Medulla oblongata (tissue), 1 donor: ENCODE data around the gene MESP2.

ENCODE experiments used
- DNase-seq: peaks from one replicate; pipeline ENCODE4 v3.0.0-alpha.2; 2015; ENCODE audit errors: extremely low spot score

MESP2 gene, protein sequence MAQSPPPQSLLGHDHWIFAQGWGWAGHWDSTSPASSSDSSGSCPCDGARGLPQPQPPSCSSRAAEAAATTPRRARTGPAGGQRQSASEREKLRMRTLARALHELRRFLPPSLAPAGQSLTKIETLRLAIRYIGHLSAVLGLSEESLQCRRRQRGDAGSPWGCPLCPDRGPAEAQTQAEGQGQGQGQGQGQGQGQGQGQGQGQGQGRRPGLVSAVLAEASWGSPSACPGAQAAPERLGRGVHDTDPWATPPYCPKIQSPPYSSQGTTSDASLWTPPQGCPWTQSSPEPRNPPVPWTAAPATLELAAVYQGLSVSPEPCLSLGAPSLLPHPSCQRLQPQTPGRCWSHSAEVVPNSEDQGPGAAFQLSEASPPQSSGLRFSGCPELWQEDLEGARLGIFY

DNA sequence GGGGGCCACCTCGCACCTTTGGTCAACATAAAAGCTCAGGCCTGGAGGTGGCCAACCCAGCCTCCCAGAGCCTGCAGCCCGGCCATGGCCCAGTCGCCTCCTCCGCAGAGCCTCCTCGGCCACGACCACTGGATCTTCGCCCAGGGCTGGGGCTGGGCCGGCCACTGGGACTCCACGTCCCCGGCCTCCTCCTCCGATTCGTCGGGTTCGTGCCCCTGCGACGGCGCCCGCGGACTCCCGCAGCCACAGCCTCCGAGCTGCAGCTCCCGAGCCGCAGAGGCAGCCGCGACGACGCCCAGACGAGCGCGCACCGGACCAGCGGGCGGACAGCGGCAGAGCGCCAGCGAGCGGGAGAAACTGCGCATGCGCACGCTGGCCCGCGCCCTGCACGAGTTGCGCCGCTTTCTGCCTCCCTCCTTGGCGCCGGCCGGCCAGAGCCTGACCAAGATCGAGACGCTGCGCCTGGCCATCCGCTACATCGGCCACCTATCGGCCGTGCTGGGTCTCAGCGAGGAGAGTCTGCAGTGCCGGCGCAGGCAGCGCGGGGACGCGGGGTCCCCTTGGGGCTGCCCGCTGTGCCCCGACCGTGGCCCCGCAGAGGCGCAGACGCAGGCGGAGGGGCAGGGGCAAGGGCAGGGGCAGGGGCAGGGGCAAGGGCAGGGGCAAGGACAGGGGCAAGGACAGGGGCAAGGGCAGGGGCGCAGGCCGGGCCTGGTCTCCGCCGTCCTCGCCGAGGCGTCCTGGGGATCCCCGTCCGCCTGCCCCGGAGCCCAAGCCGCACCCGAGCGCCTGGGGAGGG, at the start of gene MESP2:
TSS of gene MESP2 (plus strand) at position 59 of the 799 bp plus-strand sequence. CDS start at position 85, 26 bp downstream.
- peak; percentile 71 for DNase-seq

- no peak for DNase-seq
Measured at GRCh38 chr15:89728254-89728653, 47.9 kb upstream of the MESP2 start.

DNA sequence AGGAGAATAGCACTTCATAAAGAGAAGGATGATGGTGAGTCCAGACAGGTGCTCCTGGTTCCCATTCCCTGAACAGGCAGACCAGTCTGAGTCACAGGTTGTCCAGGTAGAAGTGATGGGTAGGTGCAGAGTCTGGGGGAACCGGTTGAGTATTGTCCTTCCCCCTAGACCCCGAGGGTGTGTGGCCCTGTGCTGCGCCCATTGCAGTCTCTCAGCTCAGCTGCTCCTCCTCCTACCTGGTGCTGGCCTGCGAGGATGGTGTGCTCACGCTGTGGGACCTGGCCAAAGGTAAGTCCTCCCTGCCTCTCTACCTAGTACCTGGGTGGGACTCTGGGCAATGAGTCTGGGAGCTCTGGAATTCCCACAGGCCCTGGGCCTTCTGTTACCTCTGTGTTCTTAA, 44.9 kb upstream of the MESP2 start:
- DNase-seq, result no peak

DNA sequence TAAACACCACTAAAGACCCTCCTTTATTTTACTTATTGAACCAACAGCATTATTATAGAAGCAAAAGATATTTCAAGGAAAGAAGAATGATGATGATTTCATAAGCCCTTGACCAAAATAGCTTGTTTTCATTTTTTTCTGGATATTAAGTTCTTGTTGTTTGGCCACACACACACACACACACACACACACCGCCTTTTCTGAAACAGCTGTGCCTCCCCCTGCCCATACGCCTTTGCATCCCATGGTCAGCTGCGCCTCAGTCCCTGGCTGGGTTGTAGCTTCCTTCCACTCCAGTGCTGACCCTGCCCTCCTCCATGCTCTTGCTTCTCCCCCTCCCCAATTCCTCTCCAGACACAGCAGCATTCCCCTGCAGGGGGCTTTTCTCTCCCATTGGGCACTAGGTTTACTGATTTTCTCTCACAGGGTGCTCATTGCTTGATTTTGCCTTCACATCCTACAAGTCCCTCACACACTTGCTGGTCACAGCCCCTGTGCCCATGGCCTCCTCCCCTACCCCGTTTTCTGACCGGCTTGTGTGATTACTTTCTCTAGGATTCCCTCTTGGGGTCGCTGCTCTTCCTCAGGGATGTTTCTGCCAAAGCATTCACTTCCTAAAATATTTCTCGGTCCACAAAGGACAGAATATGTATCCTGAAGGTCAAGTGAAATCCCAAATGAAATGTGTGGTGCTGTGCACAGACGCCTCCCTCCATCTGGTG, 43.5 kb upstream of the MESP2 start:
- DNase-seq, result no peak

GRCh38 chr15:89735773-89736172, 40.4 kb upstream of the MESP2 start:
- no peak for DNase-seq

- DNase-seq, result peak; percentile 83
Measured at GRCh38 chr15:89740137-89740536, 36.0 kb upstream of the MESP2 start.

DNA sequence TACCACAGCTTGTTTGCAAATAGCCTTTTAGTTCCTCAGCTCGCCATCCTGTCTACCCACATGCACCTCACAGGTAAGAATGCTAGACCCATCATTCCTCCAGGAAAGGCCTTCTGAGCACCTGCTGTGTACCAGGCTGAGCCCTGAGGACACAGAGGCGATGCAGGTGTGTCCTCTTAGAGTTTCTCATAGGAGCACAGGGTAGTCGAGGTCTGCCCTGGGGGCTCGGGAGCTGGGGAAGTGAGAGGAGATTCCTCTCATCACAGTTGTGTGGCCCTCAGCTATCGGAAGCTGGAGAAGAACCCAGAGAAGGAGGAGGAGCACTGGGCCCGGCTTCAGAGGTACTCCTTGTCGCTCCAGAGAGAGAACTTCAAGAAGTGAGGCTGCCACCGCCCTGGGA, 33.1 kb upstream of the MESP2 start:
- DNase-seq, result no peak

DNA sequence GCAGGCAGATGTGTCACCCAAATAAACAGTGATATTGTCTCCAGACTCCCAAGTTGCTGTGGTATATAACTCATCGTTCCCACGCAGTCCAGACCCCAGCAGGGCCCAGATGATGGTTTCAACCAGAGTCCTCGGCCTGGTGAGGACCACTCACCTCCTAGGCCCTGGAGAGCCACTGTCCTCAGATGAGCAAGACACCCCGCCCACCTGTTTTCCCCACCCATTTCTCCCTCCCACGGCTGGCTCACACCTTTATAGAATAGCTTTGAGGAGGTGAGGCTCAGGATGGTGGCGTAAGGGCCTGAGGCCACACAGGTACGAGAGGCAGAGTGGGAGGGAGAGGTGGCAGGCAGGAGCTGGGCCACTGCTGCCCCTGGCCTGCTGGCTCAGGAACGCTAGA, 32.5 kb upstream of the MESP2 start:
- no peak for DNase-seq

- DNase-seq, result no peak
Measured at GRCh38 chr15:89745131-89745530, 31.0 kb upstream of the MESP2 start.

DNA sequence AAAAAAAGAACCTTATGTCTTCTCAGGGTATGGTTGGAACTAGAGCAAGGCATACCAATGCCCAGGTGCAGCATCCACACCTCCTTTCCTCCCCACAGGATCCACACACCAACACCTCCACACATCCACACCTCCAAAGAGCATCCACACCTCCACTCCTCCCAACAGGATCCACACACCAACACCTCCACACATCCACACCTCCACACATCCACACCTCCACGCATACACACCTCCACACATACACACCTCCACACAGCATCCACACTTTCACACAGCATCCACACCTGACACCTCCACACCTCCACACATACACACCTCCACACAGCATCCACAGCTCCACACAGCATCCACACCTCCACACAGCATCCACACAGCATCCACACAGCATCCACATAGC, 30.4 kb upstream of the MESP2 start:
- no peak for DNase-seq

- DNase-seq, result no peak
Measured at GRCh38 chr15:89746386-89746780, 29.7 kb upstream of the MESP2 start.

GRCh38 chr15:89747708-89748682, 28.1 kb upstream of the MESP2 start:
- DNase-seq, result no peak

DNA sequence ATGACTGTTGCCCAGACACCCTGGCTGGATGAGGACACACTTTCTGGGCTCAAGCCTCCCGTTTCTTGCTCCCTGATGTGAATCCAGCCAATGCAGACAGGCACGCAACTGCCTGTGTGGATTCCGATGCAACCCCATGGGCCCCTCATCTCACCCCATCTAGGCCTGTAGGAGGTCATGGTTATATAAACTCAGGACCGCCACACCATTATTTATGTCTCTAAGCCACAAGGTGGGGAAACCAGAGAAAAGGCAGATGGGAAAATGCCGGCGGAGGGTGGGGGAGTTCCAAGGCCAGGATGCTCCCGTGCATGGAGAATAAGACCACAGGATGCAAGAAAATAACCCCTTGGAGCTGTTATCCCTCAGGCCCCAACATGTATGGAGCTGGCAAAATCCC, 27.1 kb upstream of the MESP2 start:
- DNase-seq, result no peak

- no peak for DNase-seq
Measured at GRCh38 chr15:89749526-89749925, 26.6 kb upstream of the MESP2 start.

DNA sequence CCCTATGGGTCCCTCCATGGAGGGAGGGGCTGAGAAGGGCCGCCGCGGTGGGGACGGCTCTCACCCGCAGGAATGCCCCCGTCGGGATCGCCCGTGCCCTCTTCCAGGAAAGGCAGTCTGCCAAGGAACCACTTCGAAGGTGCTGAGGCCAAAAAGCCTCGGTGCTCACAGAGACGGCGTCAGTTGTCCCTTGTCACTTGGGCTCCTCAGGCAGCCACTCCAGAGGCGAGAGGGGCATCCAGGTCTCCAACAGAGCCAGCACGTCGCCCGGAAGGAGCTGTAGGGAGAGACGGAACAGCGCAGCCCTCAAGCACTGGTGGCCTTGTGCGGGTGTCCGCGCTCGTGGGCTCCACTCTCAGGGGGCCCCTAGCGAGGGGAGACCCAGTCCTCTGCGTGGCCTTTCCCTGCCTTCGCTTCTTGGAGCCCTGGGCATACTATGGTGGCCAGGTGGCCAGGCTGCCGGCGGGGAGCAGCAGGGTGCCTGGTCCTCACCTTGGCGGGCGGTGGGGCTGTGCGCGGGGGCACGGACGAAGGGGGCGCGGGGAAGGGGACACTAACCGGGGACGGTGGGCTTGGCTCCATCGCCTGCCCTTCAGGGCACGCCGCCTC, 26.1 kb upstream of the MESP2 start:
- DNase-seq, result no peak

GRCh38 chr15:89750560-89751542, 25.3 kb upstream of the MESP2 start, which contains the start of gene MESP1:
Gene MESP1 (minus strand): TSS chr15:89751249. CDS start chr15:89751231, 18 bp downstream.
- DNase-seq, result peak; percentile 88

- no peak for DNase-seq
Measured at GRCh38 chr15:89751748-89752147, 24.4 kb upstream of the MESP2 start.

GRCh38 chr15:89753855-89754254, 22.3 kb upstream of the MESP2 start:
- no peak for DNase-seq
